Measurements from ENCODE around the gene LINS1. TPM values are rescaled to one million over a fixed set of nuclear protein-coding genes. Genes with fewer than 3 reads are reported as not detected.

Gene LINS1, protein sequence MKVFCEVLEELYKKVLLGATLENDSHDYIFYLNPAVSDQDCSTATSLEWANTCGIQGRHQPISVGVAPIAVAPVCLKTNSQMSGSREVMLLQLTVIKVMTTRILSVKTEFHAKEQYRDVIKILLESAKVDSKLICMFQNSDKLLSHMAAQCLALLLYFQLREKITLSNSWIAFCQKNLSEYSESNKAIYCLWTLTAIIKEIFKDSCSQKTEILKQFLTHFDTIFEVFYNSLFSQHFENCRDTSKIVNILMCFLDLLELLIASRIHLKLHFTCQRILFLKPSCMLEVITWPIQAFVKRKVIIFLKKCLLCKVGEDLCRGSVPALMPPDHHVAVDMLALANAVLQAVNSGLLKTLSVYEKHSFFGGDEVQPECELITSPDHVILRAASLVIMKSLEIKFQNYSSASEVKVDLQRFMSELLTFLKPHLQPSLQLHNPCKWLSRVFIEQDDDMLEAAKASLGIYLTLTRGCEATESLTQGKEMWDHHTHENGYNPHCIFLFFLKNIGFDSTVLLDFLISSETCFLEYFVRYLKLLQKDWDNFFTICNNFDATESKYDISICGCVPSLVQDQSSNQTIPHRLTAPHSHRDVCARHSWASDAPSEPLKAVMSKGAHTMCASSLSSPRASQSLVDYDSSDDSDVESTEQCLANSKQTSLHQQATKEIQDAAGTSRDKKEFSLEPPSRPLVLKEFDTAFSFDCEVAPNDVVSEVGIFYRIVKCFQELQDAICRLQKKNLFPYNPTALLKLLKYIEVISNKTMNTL
- 31.9 and 33.3 TPM in 2 replicates for total RNA-seq

DNA sequence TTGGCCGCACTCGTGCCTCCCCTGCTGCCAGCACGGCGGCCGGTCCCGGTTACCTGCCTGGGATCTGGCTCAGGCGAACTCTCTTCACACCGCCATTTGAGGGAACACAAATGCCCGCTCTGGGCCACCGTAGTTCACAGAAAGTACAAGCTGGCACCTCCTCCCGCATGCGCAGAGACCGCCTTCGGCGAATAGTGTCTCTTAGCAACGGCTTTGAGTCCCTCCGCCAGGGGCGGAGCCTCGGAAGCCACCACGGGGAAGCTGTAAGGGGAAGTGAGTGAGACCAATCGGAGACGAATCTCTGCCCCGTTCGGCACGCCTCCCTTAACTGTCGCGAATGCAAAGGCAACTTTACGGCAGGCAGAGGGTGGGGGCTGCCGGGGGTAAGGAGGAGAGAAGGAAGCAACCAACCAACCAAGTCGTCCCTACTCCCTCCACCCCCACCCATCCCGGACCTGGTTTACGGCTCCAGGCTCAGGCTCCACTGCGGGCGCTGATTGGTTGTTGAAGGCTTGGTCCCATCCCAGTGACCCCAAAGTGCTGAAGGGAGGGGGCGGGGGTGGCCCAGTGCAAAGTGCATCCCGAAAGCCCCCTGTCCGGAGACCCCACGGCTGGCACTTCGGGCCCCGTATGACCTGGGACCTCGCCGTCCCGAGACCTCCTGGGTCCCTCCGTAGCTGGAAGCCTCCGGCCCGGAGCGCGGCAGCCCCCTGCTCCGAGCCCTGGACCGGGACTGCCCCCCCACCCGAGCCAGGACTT is at the start of gene LINS1, which contains the start of gene ASB7:
LINS1 (minus strand) TSS at position 121 of the 759 bp plus-strand sequence. CDS start 21,342 bp downstream, outside the sequence.
ASB7 (plus strand) TSS at position 526 of the 759 bp plus-strand sequence. CDS start 9,628 bp downstream, outside the sequence.
- ChIA-PET CTCF (interaction anchor here (0.9 to 3.7 kb wide), 3 partner anchors 30 to 405 kb away, joined by 4 to 23 read pairs (median 4); no protein-coding TSS in a partner anchor), POLR2A (interaction anchor here (0.6 to 1.9 kb wide), 7 partner anchors 9 to 1351 kb away, joined by 3 to 13 read pairs (median 3); partner anchors contain the start of genes LRRC28, LRRK1 and SNRPA1)
- Mint-ChIP-seq H3K36me3 (ENCODE audit: low read depth) (peaks cover 26% of the 10 kb centered on the region), H3K27ac (no peak within 1 kb of the TSS), H3K4me1 (peaks cover 46% of the 10 kb centered on the region), H3K27me3 (no peaks in the 10 kb centered on the region), H3K9me3 (no peaks in the 10 kb centered on the region), H3K4me3 (no peak within 1 kb of the TSS)
- intact Hi-C loops (cut with micrococcal nuclease), result loop anchor here (1.0 to 5.0 kb wide), 14 partner anchors 25 to 1955 kb away; partner anchors contain the start of genes IGF1R, LRRC28, LYSMD4 and SELENOS
- peak; percentile 97 for DNase-seq
- TF ChIP-seq, protein P1, sequence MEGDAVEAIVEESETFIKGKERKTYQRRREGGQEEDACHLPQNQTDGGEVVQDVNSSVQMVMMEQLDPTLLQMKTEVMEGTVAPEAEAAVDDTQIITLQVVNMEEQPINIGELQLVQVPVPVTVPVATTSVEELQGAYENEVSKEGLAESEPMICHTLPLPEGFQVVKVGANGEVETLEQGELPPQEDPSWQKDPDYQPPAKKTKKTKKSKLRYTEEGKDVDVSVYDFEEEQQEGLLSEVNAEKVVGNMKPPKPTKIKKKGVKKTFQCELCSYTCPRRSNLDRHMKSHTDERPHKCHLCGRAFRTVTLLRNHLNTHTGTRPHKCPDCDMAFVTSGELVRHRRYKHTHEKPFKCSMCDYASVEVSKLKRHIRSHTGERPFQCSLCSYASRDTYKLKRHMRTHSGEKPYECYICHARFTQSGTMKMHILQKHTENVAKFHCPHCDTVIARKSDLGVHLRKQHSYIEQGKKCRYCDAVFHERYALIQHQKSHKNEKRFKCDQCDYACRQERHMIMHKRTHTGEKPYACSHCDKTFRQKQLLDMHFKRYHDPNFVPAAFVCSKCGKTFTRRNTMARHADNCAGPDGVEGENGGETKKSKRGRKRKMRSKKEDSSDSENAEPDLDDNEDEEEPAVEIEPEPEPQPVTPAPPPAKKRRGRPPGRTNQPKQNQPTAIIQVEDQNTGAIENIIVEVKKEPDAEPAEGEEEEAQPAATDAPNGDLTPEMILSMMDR (IDR thresholded peaks at IDR 0.05), result no peak
- peak; percentile 87 for ATAC-seq (ENCODE audit: low read depth)

DNA sequence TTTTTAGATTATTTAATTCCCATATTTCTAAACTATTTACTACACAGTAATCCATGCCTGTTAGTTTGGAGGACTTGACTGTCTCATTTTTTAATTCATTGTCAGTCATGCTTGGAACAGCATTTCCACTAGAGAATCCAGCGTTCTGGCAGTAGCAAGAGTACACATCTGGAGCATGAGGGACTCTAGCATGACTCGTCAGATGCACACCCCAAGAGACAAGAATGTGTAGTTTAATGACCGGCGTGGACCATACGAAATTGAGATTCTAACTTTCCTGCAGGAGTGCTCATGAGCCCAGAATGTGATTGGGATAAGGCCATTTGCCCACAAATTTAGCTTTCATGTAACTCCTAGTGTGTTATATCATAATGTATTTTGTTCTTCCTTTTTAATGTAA is 49.3 kb upstream of the LINS1 start:
- no peak for ATAC-seq (ENCODE audit: low read depth)
- Mint-ChIP-seq H3K4me1 (no peaks in the 10 kb centered on the region), H3K27me3 (no peaks in the 10 kb centered on the region), H3K27ac (no peak overlapping the region), H3K9me3 (no peaks in the 10 kb centered on the region), H3K4me3 (no peak overlapping the region), H3K36me3 (ENCODE audit: low read depth) (peaks cover 39% of the 10 kb centered on the region)
- CTCF ChIA-PET, result no interaction called here
- intact Hi-C loops (cut with micrococcal nuclease), result no loop called here
- no peak for DNase-seq
- POLR2A ChIA-PET, result no interaction called here
- TF ChIP-seq, protein P1 (IDR thresholded peaks at IDR 0.05), result no peak

DNA sequence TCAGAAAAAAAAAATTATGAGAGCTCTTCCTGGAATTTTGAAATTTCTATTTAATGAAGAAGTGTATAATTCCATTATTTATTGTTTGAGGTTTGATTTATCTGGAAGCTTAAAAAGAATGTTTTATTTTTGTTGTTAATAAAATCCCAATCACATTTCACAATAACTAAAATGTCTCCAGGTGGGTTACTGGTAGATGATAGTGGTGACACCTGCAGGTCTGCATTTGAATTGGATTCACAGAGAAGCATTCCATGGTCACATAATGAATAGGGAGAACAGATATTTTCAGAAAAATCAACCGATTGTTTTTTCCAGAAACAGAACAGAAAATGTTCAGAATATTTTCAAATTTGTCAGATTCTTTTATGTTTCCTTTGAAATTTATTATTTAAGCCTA is 48.7 kb upstream of the LINS1 start:
- no peak for ATAC-seq (ENCODE audit: low read depth)
- H3K4me1 Mint-ChIP-seq, result no peaks in the 10 kb centered on the region
- no peak overlapping the region for H3K27ac Mint-ChIP-seq
- DNase-seq, result no peak
- H3K9me3 Mint-ChIP-seq, result no peaks in the 10 kb centered on the region
- H3K27me3 Mint-ChIP-seq, result no peaks in the 10 kb centered on the region
- ChIA-PET CTCF (no interaction called here), POLR2A (no interaction called here)
- peaks cover 39% of the 10 kb centered on the region for H3K36me3 Mint-ChIP-seq (ENCODE audit: low read depth)
- TF ChIP-seq, protein P1 (IDR thresholded peaks at IDR 0.05), result no peak
- no peak overlapping the region for H3K4me3 Mint-ChIP-seq
- intact Hi-C loops (cut with micrococcal nuclease), result no loop called here

DNA sequence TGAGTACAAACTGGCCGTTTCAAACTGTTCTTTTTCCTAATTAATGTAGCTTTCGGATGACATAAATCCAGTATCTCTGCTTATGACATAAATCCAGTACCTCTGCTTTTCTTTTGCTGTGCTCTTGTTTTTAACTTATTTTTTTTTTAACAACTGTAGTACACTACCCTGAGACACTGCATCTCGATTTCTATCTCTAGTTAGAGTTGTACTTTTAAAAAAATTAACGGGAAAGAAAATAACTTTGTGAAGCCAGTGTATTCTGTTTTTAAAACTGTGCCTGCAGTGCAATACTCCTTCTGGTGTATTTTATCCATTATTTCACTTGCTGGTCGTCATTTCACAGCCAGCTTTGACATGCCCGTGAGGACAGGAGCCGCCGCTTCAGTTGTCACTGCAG is 47.0 kb upstream of the LINS1 start:
- H3K4me3 Mint-ChIP-seq, result no peak overlapping the region
- no peaks in the 10 kb centered on the region for H3K4me1 Mint-ChIP-seq
- no peaks in the 10 kb centered on the region for H3K9me3 Mint-ChIP-seq
- H3K36me3 Mint-ChIP-seq (ENCODE audit: low read depth), result peaks cover 39% of the 10 kb centered on the region
- no peak overlapping the region for H3K27ac Mint-ChIP-seq
- ChIA-PET POLR2A (no interaction called here), CTCF (no interaction called here)
- no peaks in the 10 kb centered on the region for H3K27me3 Mint-ChIP-seq
- DNase-seq (no peak), ATAC-seq (ENCODE audit: low read depth) (no peak)
- intact Hi-C loops (cut with micrococcal nuclease), result no loop called here
- TF ChIP-seq, protein P1 (IDR thresholded peaks at IDR 0.05), result no peak
